Transverse colon (tissue), 4 donors: ENCODE measurements around the gene RTF2. TPM values are rescaled to one million over a fixed set of nuclear protein-coding genes. Genes with fewer than 3 reads are reported as not detected.
A peak's percentile ranks its signal among the peaks of the same experiment; 100 is the strongest.
"Not testable (repeated sequence)": the region's sequence is repeated elsewhere in the genome, so short reads cannot be mapped to it uniquely, and the experiment has no call there.

Source experiments
- DNase-seq: peaks from one replicate; pipeline ENCODE4 v3.0.0-alpha.2; 2019
- H3K27ac ChIP-seq, 4 donors: fragments of 200-600 bp; sonication (generic); 2 replicates each; pipeline ENCODE4 v1.5.1; 2016 to 2018; ENCODE audit warnings: inconsistent platforms in 4 of 4
- H3K27me3 ChIP-seq: fragments of 200-600 bp; sonication (generic); 2 replicates; pipeline ENCODE4 v1.5.1; 2017; ENCODE audit warnings: inconsistent platforms
- H3K36me3 ChIP-seq, 4 donors: fragments of 200-600 bp; sonication (generic); 2 replicates each; pipeline ENCODE4 v1.5.1; 2017 to 2019; ENCODE audit warnings: inconsistent platforms in 4 of 4
- H3K4me1 ChIP-seq, 4 donors: fragments of 200-600 bp; sonication (generic); 2 replicates each; pipeline ENCODE4 v1.5.1; 2017 to 2020; ENCODE audit warnings: inconsistent platforms in 4 of 4
- H3K4me3 ChIP-seq, 4 donors: fragments of 200-600 bp; sonication (generic); 1 replicate in 1 of 4; 2 replicates in 3 of 4; pipeline versions ENCODE4 v1.5.1 to v1.6.1; 2017 to 2019; ENCODE audit warnings: inconsistent platforms in 4 of 4
- H3K9me3 ChIP-seq, 2 donors: fragments of 200-600 bp; sonication (generic); 2 replicates each; pipeline ENCODE4 v1.5.1; 2017 to 2019; ENCODE audit warnings: inconsistent platforms in 2 of 2
- EP300 ChIP-seq: sonication (generic); formaldehyde crosslinking; IDR thresholded peaks from one replicate; pipeline ENCODE4 v1.6.1; 2017; ENCODE audit warnings: antibody characterized with exemption, low read depth
- POLR2A ChIP-seq: fragments of 450-650 bp; IDR thresholded peaks from one replicate; pipeline ENCODE4 v1.6.1; 2016; ENCODE audit warnings: antibody characterized with exemption, mild to moderate bottlenecking, moderate library complexity
- POLR2AphosphoS5 ChIP-seq, 3 donors: sonication (generic); formaldehyde crosslinking; IDR thresholded peaks; one replicate each; pipeline ENCODE4 v1.6.1; 2016; ENCODE audit warnings: antibody characterized with exemption in 3 of 3
- WGBS, 2 donors: methylation state at CpG; one replicate each; pipeline ENCODE4 v1.1.5; 2018; ENCODE audit warnings: low coverage in 1 of 2; 5-methylcytosine and 5-hydroxymethylcytosine counted together
- in situ Hi-C, 4 donors: fragments of 200-750 bp; cut with MboI; loops; one replicate each; pipeline versions ENCODE4 v1.15.0 to v1.15.1; 2017; ENCODE audit warnings: low sequenced_read_pairs in 3 of 4, low pct_ligation_motif_present in 1 of 4, low pct_unique_long_range_greater_than_20kb in 1 of 4
- intact Hi-C: fragments of 100-400 bp; cut with DNase I; formaldehyde crosslinking; loops from one replicate; pipeline ENCODE4 v1.15.1; 2023; ENCODE audit warnings: low total_unique reads
- small RNA-seq, 4 donors: library from RNA; depleted of rRNA; stranded (forward); fragments of <200 nt; gene quantifications; one replicate each; pipeline ENCODE3, GENCODE V24; 2016
- total RNA-seq, 4 donors: library from RNA; depleted of rRNA; stranded (reverse); fragments of >200 nt; gene quantifications; one replicate each; pipeline ENCODE4 v1.1.0, GENCODE V29; 2016
- TF ChIP-seq, protein P1 (sequence below), 5 experiments: fragments of 200-600 bp in 3 of 5; fragments of 450-650 bp in 2 of 5; sonication (generic) in 3 of 5; IDR thresholded peaks; 1 replicate in 2 of 5; 2 replicates in 3 of 5; pipeline ENCODE4 v1.5.1; 2016 to 2017; ENCODE audit warnings: antibody characterized with exemption in 5 of 5, inconsistent platforms in 3 of 5, mild to moderate bottlenecking in 2 of 5, moderate library complexity in 1 of 5

The RTF2 gene
- total RNA-seq, 4 donors from 2014 or later: 49.5 to 130 (median 50.5) TPM

- Histone ChIP-seq H3K36me3 (no peaks in the 10 kb centered on the region), H3K9me3 (no peaks in the 10 kb centered on the region), H3K27ac (peak overlapping the region in 2 of 4 donors; percentile 28 to 51), H3K4me1 (peaks cover 0 to 4% (median 2%) of the 10 kb centered on the region in 4 donors), H3K27me3 (no peaks in the 10 kb centered on the region), H3K4me3 (no peak overlapping the region)
- in situ Hi-C loops: loop anchor here (10.0 to 25.0 kb wide), 4 partner anchors 410 to 782 kb away; partner anchors contain the start of gene SPO11 (in 2 of the 4)
- DNase-seq: peak; percentile 29
- WGBS, 2 donors: 0 to 13% methylated on average over 2 to 4 of the region's 4 CpGs
- TF ChIP-seq POLR2A: no peak
- peak; percentile 18 to 50 (median 31) for TF ChIP-seq POLR2AphosphoS5 (IDR thresholded peaks at IDR 0.05)
- intact Hi-C loops: loop anchor here (10.0 kb wide), 2 partner anchors 420 to 790 kb away; no protein-coding TSS in a partner anchor
These were observed 86.4 kb downstream of the RTF2 start for GRCh38 chr20:56554869-56555268.

- no peaks in the 10 kb centered on the region for H3K36me3 ChIP-seq
- H3K27me3 ChIP-seq: no peaks in the 10 kb centered on the region
- no peak for DNase-seq
- H3K27ac ChIP-seq: no peak overlapping the region
- no peak overlapping the region for H3K4me3 ChIP-seq
- 61 to 78% methylated on average over 4 to 6 of the region's 6 CpGs for WGBS, 2 donors
- TF ChIP-seq EP300 (no peak), POLR2A (no peak), POLR2AphosphoS5 (IDR thresholded peaks at IDR 0.05) (no peak)
- H3K4me1 ChIP-seq: peaks cover 0 to 4% (median 1%) of the 10 kb centered on the region in 4 donors
- in situ Hi-C loops (loop anchor here (10.0 to 25.0 kb wide), 4 partner anchors 406 to 778 kb away; partner anchors contain the start of gene SPO11 (in 2 of the 4)), intact Hi-C loops (loop anchor here (10.0 kb wide), 2 partner anchors 416 to 786 kb away; no protein-coding TSS in a partner anchor)
- no peaks in the 10 kb centered on the region for H3K9me3 ChIP-seq
These were observed 90.5 kb downstream of the RTF2 start for GRCh38 chr20:56558968-56559367.

DNA sequence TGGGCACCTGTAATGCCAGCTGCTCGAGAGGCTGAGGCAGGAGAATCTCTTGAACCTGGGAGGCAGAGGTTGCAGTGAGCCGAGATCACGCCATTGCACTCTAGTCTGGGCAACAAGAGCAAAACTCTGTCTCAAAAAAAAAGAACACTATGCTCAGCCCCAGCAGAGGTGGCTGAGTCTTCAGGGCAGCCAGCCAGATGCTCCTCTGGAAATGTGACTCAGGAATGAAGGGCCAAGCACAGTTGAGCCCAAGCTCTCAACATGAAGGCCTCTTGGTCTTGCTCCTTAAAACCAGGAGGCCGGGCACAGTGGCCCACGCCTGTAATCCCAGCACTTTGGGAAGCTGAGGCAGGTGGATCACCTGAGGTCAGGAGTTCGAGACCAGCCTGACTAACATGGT, 96.1 kb downstream of the RTF2 start:
- H3K36me3 ChIP-seq, H3K4me1 ChIP-seq, intact Hi-C loops, H3K27ac ChIP-seq, H3K9me3 ChIP-seq, H3K4me3 ChIP-seq, H3K27me3 ChIP-seq, DNase-seq: not testable (repeated sequence)
- 81% methylated on average over 6 of the region's 6 CpGs; no CpG with 5 or more reads in 1 of the 2 donors for WGBS, 2 donors
- in situ Hi-C loops: loop anchor here in 3 of 4 donors (25.0 kb wide), 2 partner anchors 498 to 773 kb away; partner anchors contain the start of gene SPO11 (in 2 of the 3)

DNA sequence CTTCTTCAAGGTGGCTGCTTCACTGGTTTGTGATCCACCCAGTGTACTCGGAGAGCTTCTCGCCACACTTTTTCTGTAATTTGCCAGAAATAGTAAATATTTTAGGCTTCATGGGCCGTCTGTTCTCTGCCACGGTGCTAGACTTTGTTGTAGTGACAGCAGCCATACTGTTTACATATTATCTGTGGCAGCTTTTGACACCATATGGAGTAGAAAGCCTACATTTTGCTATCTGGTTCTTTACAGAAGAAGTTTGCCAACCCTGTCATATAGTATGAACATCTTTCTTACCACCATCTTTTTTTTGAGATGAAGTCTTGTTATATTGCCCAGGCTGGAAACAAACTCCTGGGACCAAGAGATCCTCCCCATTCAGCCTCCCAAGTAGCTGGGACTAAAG, 97.1 kb downstream of the RTF2 start:
- DNase-seq: no peak
- in situ Hi-C loops (loop anchor here in 3 of 4 donors (25.0 kb wide), 2 partner anchors 497 to 772 kb away; partner anchors contain the start of gene SPO11 (in 2 of the 3)), intact Hi-C loops (no loop called here)
- H3K9me3 ChIP-seq: no peaks in the 10 kb centered on the region
- no peaks in the 10 kb centered on the region for H3K4me1 ChIP-seq
- TF ChIP-seq POLR2AphosphoS5 (IDR thresholded peaks at IDR 0.05): no peak
- TF ChIP-seq EP300: no peak
- no peak for TF ChIP-seq POLR2A
- TF ChIP-seq, protein P1, sequence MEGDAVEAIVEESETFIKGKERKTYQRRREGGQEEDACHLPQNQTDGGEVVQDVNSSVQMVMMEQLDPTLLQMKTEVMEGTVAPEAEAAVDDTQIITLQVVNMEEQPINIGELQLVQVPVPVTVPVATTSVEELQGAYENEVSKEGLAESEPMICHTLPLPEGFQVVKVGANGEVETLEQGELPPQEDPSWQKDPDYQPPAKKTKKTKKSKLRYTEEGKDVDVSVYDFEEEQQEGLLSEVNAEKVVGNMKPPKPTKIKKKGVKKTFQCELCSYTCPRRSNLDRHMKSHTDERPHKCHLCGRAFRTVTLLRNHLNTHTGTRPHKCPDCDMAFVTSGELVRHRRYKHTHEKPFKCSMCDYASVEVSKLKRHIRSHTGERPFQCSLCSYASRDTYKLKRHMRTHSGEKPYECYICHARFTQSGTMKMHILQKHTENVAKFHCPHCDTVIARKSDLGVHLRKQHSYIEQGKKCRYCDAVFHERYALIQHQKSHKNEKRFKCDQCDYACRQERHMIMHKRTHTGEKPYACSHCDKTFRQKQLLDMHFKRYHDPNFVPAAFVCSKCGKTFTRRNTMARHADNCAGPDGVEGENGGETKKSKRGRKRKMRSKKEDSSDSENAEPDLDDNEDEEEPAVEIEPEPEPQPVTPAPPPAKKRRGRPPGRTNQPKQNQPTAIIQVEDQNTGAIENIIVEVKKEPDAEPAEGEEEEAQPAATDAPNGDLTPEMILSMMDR (IDR thresholded peaks at IDR 0.05): no peak
- no peak overlapping the region for H3K27ac ChIP-seq
- 64 to 80% methylated on average over 2 to 4 of the region's 4 CpGs for WGBS, 2 donors
- H3K36me3 ChIP-seq: no peaks in the 10 kb centered on the region
- H3K4me3 ChIP-seq: no peak overlapping the region
- no peaks in the 10 kb centered on the region for H3K27me3 ChIP-seq

- H3K4me1 ChIP-seq: no peaks in the 10 kb centered on the region
- in situ Hi-C loops (loop anchor here in 3 of 4 donors (25.0 kb wide), 2 partner anchors 496 to 771 kb away; partner anchors contain the start of gene SPO11 (in 2 of the 3)), intact Hi-C loops (no loop called here)
- H3K4me3 ChIP-seq: no peak overlapping the region
- no peak for DNase-seq
- no peaks in the 10 kb centered on the region for H3K36me3 ChIP-seq
- H3K9me3 ChIP-seq: no peaks in the 10 kb centered on the region
- 59 to 71% methylated on average over 1 to 3 of the region's 3 CpGs for WGBS, 2 donors
- TF ChIP-seq POLR2AphosphoS5 (IDR thresholded peaks at IDR 0.05): no peak
- TF ChIP-seq, protein P1 (IDR thresholded peaks at IDR 0.05): no peak
- no peak for TF ChIP-seq EP300
- no peak for TF ChIP-seq POLR2A
- H3K27me3 ChIP-seq: no peaks in the 10 kb centered on the region
- no peak overlapping the region for H3K27ac ChIP-seq
These were observed 98.2 kb downstream of the RTF2 start for GRCh38 chr20:56566621-56567020.

Small RNA genes within 50 kb of the gene (small RNA-seq; reads per million reads assigned to genes)
- gene RPL39P: 0 reads per million in 4 donors

Other genes starting within 250 kb of the RTF2 start
- not detected for gene MC3R, start 219.9 kb upstream of the RTF2 start, total RNA-seq
- gene FAM210B, start 109.7 kb upstream of the RTF2 start, total RNA-seq: 10 to 100 TPM; 15.3 to 30.7 (median 25.5) TPM
- 10 to 100 TPM in 1 of 4 donors, 1 to 10 TPM in 2, under 1 TPM in 1; 0.75 to 12.4 (median 4.9) TPM for gene AURKA, start 76.4 kb upstream of the RTF2 start, total RNA-seq
- 10 to 100 TPM in 2 of 4 donors, 1 to 10 TPM in 2; 5.2 to 21.8 (median 14.2) TPM for gene CSTF1, start 76.0 kb upstream of the RTF2 start, total RNA-seq
- gene CASS4, start 56.4 kb upstream of the RTF2 start, total RNA-seq: 1 to 10 TPM in 3 of 4 donors, not detected in 1; 1.1 to 1.4 (median 1.1) TPM
- not detected for gene FAM209A, start 56.1 kb downstream of the RTF2 start, total RNA-seq
- 1 to 10 TPM in 1 of 4 donors, not detected in 3; 1.9 TPM for gene FAM209B, start 64.6 kb downstream of the RTF2 start, total RNA-seq
- 1 to 10 TPM in 2 of 4 donors, under 1 TPM in 2; 0.82 to 9.0 (median 2.3) TPM for gene TFAP2C, start 160.7 kb downstream of the RTF2 start, total RNA-seq